Measurements from ENCODE around the gene LRRC4C.

The LRRC4C gene

DNA sequence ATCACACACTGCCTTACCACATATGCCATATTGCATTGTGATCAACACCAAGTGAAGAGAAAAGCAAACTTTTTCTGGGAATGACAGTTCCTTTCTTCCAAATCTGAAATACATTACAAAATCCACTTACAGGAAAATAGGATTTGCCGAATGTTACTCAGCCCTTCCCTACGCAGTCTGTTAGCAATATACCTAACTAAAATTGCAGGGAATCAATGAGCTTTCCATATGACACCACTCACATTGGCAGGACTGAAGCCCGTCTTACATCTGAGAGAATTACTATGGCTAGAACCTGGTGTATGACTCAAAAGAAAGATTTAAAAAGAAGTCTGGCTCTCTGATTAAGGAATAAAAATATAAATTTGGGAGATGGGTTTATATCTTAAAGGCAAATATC is 136.0 kb downstream of the LRRC4C start:
- no peak for DNase-seq

DNA sequence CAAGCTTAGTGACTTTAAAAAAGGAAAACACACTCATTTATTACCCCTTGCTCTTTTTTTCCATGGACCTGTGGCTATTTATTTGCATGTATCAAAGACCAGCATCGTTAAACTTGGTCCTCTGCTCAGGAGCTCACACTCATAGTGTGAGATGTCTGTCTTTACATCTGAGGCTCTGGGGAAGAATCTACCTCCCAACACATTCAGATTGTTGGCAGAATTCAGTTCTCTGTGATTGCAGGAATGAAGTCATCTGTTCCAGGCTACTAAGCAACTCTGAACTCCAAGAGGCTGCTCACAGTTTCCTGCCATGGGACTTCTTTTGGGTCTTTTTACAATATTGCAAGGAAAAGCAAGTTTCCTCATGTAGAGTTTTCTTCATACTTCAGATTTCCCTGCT is 138.8 kb downstream of the LRRC4C start:
- DNase-seq: no peak

DNA sequence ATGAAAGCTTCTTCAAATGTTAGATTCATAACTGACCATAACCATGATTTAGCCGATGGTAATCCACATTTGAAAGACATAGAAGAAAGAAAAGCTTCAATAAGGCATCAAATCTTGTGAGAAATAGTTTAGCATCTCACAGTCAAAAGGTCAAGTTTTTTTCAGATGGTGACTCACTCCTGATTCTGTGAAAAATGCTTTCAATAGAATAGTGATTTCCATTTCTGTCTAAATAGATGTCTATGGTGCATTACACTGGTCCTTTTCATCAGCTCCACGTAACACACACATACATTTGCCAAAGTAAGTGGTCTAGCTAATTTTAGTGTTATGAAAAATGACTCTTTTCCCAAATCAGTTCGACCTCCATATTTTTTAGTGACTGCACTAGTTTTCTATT is 139.2 kb downstream of the LRRC4C start:
- no peak for DNase-seq

DNA sequence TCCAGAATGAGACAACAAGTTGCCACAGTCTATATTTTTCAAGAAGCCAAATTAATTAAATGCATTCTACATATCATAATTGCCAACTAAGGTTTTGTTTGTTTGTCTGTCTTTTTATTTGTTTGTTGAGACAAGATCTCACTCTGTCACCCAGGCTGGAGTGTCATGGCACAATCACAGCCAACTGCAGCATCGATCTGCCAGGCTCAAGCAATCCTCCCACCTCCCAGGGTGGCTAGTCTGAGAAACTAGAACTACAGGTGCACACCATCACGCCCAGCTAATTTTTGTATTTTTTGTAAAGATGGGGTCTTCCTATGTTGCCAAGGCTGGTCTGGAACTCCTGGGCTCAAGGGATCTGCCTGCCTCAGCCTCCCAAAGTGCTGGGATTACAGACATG is 140.0 kb downstream of the LRRC4C start:
- no peak for DNase-seq

DNA sequence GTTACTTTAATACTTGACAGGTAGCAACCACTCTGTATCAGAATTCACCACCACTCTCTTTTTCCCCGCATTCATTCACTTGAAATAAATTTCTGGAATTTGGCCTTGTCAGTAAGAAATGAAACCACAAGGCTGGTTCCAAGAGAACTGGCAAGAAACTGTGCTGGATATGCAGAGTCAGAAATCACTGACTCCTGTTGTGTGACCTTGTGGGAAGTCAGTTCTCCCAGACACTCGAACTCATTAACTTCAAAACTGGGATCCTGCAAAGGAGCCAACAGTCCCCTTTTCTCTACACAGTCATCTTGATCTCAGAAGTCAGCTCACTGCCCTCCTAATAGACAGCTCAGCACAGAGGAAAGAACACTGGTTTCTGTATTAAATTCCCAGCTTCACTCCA is 142.7 kb downstream of the LRRC4C start:
- DNase-seq: no peak

DNA sequence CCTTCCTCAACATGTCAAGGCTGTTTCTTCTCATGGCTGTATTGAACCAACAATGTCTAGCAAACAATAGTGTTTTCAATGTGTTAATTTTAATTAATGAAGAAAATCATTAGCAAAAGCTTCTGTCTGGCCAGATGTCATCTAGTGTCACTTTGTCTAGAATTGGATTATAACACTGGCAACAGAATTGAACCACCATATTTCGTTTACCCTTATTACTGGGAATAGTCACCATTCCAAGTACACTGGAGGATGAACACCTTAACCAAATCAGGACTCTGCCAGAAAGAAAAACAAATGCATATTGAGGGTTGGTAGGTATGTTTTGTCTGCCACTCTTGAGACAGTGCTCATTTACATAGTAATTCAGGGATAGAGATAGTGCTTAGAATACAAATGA is 146.2 kb downstream of the LRRC4C start:
- DNase-seq: no peak

DNA sequence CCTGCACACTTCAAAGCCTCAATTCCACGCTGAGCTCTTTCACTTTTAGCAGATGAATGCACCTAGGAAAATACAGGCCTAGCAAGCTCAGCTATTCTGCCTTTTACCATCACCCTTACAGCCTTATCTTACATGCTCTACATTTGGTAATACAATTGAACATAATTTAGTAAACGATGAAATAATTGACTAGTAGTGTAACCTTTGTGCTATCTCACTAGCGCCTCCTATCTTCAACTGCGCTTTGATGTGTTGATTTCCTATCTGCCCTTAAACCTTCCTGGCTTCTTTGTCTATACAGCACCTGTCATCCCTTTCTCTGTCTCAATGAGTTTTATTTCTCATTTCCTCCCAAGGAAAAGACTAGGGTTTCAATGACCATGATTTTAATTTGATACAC is 149.7 kb downstream of the LRRC4C start:
- DNase-seq: no peak

DNA sequence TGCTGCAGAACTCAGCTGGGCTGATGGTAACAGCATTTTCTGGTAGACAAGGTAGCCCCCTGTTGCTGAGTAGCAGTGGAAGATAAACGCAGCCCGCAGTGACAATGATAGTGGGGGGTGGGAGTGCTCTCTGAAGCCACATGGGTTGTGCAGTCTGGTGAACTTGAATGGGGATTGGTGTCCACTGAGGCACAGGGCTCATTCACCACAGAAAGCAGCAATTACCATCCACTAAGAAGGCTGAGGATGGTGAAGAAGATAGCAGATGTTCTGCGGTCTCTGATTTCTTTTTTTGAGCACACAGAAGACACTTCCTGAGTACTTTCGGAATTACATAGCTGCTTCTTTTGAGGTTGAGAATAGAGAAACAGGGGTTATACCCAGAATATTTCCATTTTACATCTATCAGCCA is 150.3 kb downstream of the LRRC4C start:
- no peak for DNase-seq

DNA sequence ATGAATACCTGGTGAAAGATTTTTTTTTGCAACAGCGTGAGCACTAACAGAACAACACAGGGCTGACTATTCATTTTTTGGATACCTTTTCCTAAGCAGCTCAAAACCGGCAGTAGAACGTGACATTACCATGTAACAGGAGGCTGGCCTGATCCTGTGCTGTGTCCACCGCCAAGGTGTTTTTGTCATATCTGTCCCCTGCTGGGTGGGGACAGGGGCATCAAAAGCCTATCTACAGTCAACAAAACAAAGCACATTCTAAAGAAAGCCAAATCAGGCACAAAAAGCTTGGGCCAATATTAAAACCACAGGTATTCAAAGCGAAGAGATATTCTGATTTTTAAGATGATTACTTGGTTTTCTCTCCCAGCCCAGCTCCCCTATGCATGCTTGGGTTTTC is 151.2 kb downstream of the LRRC4C start:
- DNase-seq: no peak

DNA sequence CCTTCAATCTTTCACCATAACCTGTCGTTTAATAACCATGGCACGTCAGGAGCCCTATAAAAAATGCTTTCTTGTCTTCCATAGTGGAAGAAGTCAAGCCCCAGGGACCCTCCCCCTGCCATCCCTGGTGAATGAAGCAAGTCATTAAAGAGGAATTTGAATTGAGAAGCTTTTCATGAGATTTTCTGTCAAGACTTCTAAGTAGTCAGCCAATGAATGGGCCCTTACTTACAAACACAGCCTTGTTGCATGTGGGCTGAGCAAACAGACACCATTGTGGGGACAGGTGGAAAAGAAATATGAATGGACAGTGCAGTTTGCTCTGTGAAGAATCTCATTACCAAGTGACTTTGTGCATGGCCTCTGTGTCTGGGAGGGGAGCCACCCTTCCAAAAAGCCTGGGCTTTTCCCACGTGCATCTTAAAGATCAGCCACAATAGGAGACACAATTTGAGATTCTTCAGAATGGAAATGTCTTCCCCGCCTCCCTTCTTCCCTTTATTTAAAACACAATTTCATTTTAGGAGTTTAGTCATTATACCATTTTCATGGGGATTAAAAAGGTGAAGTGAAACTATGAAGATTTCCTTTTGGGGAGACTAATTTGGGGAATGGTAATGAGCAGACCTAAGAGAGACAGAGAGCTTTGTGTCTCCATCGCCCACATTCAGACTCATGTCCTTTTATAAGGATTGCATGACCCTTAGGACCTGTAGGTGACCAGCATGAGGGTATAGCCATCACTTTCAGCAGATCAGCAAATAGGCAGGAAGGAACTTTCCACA is 152.0 kb downstream of the LRRC4C start:
- no peak for DNase-seq

DNA sequence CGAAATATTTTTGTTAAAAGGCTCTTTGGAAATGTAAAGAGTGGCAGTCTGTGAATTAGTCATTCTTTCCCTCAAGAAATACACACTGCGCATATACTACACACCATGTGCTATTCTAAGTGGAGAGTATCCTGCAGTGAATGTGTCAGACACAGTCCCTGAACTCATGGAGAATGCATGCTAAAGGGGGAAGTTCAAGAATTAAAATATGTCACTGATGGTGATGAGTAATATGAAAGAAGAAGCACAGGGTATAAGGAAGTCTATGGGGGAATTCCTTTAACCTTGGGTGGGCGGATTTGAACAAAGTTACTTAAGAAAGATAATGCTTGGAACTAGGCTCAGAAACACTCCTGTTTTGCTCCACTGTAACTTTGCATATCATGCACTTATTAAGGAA is 153.0 kb downstream of the LRRC4C start:
- no peak for DNase-seq

DNA sequence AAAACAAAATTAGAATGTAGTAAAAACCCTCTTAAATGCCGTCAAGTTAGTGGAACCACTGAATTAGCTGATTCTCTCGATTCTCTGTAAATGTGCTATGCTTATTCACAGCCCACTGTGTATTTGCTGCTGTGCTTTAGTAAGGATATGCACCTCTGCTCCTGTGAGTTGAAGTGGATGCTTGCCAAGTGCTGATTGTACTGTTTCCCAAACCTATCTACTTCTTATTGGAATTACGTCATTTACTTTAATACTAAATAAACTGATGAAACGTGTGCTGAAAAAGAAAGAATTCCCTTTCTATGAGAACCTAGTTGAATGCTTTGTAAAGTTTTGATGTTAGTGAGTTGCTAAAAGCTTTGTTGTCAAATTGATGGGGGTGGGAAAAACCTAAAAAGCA is 158.4 kb downstream of the LRRC4C start:
- no peak for DNase-seq

DNA sequence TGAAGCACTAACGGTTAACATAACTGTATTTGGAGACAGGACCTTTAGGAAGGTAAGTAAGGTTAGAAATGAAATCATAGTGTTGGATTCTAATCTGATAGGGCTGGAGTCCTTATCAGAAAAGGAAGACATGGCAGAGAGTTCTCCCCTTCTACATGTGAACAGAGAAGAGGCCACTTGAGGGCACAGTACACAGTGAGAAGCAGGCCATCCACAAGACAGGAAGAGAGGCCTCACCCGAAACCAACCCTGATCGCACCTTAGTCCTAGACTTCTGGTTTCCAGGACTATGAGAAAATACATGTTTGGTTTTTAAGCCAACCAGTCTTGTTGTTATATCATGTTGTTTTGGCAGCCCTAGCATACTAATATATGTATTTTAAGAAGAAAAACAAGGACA is 170.0 kb downstream of the LRRC4C start:
- no peak for DNase-seq

DNA sequence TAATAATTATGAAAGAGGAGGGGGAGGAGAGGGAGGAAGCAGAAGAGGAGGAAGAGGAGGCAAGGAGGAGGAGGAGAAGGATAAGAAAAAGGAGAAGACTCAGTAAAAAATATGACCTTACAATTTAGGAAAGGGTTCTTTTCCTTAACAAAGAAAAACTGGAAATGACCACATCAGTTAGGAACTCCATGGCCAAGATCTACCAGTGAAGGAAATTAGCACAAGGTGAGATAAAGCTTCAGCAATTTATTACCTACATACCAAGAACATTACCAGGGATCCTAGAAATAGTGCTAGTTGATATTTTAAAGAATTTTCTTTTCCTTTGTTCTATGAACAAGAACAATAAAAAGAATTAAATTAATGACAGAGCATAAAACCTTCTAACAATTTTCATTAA is 172.7 kb downstream of the LRRC4C start:
- DNase-seq: no peak

DNA sequence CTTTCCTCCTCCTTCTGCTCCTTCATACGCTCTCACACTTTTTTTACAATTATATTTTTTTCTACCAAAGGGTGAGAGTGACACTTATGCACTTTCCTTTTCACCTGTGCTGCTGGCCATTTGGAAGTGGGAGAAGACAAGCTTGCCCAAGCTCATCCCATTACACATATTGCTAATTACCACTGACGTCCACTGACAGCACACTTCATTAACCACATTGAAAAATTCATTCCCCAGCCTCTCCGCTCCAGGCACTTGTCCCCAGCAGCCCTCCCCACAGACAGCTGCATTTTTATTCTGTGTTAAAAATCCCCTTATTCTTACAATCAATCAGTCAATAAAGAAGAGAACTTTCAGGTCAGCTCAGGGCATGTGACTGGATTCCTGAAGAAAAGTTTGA is 175.1 kb downstream of the LRRC4C start:
- DNase-seq: no peak

DNA sequence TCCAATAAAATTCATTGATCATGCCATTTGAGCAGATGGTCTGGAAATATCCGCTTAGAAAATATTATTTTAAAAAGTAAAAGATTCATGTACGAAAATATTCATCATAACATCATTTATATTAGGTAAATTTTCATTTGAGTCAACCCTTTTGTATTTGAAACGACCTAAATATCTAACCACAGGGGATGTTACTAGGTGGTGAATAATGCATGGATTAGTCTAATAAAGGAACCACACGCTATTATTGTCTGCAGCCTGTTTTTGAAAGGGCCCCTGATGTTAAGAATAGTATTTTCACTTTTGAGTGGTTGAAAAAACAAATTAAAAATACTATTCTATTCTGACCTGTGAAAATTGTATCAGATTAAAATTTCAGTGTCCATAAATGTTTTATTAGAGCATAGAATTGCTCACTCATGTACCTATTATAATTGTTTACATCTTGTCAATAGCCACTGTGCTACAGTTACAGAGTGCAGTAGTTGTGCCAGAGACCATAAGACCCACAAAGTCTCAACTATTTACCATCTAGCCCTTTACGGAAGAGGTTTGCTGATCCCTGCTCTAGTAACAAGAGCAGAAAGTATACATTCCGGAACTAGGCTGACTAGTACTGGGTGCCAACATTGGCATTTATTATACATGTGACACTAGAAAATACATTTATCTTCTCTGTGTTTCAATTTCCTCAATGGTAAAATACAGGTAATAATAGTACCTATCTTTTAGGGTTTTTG is 176.1 kb downstream of the LRRC4C start:
- no peak for DNase-seq

DNA sequence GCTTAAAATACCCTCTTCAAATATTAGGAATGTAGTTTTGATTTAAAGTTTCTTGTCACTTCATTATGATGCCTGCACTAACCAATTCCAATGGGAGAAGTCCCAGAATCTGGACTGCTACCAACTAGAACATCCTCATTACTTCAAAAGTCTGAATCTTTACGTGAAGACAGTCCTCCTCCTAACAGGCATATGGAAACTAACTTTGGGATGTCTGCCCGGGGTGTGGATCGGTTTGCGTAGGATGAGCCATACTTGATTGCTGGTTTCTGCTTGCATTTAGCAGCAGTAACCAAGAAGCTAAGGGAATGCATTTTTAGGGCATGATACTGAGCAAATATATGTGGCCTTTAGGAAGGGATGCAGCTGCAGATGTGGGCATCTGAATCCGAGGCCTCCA is 177.1 kb downstream of the LRRC4C start:
- no peak for DNase-seq

DNA sequence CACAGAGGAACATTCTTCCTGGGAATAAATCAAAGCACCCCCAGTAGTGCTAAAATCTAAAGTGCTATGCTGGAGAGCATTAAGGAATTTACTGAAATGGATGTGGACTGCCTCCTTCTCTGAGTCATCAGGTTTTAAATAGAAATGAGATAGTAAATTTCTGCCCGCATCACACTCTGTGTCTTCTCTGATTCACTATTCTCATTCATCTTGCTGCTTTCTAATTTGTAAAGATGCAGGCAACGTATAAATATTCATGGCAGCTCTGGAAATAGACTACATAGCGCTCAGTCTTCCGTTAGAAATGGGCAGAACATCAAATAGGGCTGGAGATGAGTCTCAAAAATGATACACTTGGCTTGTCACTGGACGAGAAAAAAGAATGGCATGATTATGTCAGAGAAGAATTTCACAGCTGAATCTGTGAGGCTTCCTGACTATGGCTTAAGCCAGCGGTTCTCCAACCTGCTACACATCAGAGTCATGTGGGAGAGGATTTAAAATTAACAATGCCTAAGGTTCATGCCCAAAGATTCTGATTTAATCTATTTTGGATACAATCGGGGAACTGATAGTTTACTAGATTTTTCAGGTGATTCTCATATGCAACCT is 178.2 kb downstream of the LRRC4C start:
- DNase-seq: no peak

DNA sequence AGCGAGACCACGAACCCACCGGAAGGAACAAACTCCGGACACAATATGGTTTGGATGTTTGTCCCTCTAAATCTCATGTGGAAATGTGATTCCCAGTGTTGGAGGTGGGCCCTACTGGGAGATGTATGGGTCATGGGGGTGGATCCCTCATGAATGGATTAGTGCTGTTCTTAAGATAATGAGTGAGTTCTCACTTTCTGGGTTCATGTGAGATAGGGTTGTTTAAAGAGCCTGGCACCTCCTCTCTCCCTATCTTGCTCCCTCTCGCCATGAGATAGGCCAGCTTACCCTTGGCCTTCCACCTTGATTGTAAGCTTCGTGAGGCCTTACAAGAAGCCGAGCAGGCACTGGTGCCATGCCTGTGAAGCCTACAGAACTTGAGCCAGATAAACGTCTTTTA is 184.6 kb downstream of the LRRC4C start:
- no peak for DNase-seq

DNA sequence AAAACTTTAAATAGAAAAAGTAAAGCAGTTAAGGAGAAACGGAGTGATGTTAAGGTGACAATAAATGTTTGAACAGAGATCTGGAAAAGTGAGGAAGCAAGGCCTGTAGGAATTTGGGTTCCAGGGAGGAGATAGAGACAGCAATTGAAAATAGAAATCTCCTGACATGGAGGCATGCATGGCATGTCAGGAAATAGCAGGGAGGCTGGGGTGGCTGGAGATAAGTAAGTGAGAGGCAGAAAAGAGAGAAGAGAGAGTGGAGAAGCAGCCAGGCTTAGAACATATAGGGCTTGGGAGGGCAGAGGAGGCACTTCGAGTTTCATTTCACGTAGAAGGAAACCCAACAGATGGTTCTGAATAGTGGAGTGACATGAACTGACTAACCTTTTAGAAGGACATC is 185.5 kb downstream of the LRRC4C start:
- no peak for DNase-seq

DNA sequence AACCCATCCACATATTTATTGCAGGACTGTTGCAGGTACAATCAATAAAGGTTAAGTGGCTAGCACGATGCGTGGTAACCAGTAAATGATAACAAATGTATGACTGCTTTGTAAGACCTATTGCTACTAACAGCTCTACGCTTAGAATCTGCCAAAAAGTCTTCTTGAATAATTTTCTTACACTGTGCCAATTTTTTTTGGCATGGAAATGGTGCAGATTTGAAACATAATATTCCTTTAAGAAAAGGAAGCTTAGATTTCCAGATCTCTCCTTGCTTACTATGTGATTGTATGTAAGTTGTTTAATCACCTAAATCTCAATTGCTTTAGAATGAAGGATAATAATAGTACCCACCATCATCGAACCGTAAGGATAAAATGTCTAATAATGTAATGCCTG is 192.0 kb downstream of the LRRC4C start:
- DNase-seq: no peak

DNA sequence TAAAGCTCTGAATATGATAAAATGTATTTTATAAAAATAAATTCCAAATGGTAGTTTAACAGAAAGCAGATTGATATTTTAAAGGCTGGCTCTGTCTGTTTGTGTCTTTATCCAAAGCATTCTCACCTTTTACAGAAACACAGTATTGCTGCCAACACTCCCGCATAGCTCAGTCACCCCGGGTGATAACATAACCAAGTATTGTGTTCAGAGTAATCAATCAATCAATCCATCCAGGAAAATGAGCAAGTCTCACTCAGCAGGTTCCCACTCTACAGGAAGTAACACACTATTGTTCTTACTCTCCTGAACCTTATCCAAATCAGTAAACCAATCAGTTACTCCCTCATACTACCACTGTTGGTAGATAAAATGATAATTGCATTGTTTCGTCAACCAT is 203.4 kb downstream of the LRRC4C start:
- DNase-seq: no peak

DNA sequence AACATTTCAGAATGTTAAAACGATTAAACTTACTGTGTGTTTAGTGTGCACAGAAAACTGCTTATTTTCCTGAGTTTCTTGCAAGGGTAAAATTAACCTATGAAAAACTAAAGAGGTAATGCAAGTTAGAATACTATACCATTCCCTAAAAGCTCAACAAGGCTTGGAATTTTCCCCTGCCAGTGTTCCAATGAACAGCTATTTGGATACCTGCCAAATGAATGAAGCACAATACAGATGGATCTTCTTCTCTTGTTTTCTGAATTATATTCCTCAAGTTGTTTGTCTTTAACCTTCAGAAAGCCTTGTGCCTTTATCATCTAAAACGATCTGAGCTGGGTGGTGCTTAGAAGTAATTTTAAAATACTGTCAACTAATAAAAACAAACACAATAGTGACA is 204.5 kb downstream of the LRRC4C start:
- no peak for DNase-seq

DNA sequence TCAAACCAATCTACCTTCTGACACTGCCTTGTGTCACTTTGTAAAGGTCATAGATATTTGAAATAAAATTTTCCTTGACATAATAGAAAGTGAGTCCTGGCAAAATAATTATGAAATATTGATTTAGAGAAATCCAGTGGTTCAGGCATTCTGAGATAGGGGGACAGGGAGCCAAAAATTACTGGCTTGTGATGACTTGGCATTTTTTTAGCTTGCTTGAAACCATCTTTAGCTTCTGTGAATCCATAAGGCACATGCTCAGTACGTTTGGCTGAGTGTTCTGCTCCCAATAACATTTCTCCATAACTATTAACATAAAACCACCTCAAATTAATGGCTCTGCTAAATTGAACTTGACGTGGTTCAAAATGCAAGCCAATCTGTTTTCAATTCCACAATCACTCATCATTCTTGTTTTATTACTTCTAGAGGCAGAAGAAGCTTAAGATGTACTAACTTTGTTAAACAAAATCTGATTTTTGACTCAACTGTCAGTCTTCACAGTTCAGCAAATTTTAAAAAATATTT is 209.0 kb downstream of the LRRC4C start:
- DNase-seq: no peak
